ENCODE measurements around the gene EYS.
"Not testable (repeated sequence)": the region's sequence is repeated elsewhere in the genome, so short reads cannot be mapped to it uniquely, and the experiment has no call there.

EYS gene

GRCh38 chr6:64477391-64477790 lies 1229.6 kb downstream of the EYS start:
- TF ChIP-seq CTCF (IDR thresholded peaks at IDR 0.05; ENCODE audit: extremely low read depth, insufficient read depth, missing control alignments): no peak
- in situ Hi-C loops (cut with MboI; ENCODE audit: low pct_unique_long_range_greater_than_20kb, low sequenced_read_pairs, unreplicated experiment): no loop called here
- no peak for DNase-seq (ENCODE audit: low spot score)

GRCh38 chr6:64476935-64477334 lies 1230.1 kb downstream of the EYS start:
- no peak for DNase-seq (ENCODE audit: low spot score)
- TF ChIP-seq CTCF (IDR thresholded peaks at IDR 0.05; ENCODE audit: extremely low read depth, insufficient read depth, missing control alignments): no peak
- in situ Hi-C loops (cut with MboI; ENCODE audit: low pct_unique_long_range_greater_than_20kb, low sequenced_read_pairs, unreplicated experiment): no loop called here

- DNase-seq (ENCODE audit: low spot score); in situ Hi-C loops (cut with MboI; ENCODE audit: low pct_unique_long_range_greater_than_20kb, low sequenced_read_pairs, unreplicated experiment): not testable (repeated sequence)
These were observed 1237.6 kb downstream of the EYS start for GRCh38 chr6:64469405-64469804.

GRCh38 chr6:64467656-64468055 lies 1239.4 kb downstream of the EYS start:
- TF ChIP-seq CTCF (IDR thresholded peaks at IDR 0.05; ENCODE audit: extremely low read depth, insufficient read depth, missing control alignments): no peak
- no peak for DNase-seq (ENCODE audit: low spot score)
- in situ Hi-C loops (cut with MboI; ENCODE audit: low pct_unique_long_range_greater_than_20kb, low sequenced_read_pairs, unreplicated experiment): no loop called here

GRCh38 chr6:64459411-64459944 lies 1247.5 kb downstream of the EYS start:
- DNase-seq (ENCODE audit: low spot score): no peak
- no peak for TF ChIP-seq CTCF (IDR thresholded peaks at IDR 0.05; ENCODE audit: extremely low read depth, insufficient read depth, missing control alignments)
- in situ Hi-C loops (cut with MboI; ENCODE audit: low pct_unique_long_range_greater_than_20kb, low sequenced_read_pairs, unreplicated experiment): no loop called here

- in situ Hi-C loops (cut with MboI; ENCODE audit: low pct_unique_long_range_greater_than_20kb, low sequenced_read_pairs, unreplicated experiment); DNase-seq (ENCODE audit: low spot score): not testable (repeated sequence)
These were observed 1258.9 kb downstream of the EYS start for GRCh38 chr6:64448101-64448500.

- no peak for DNase-seq (ENCODE audit: low spot score)
- in situ Hi-C loops (cut with MboI; ENCODE audit: low pct_unique_long_range_greater_than_20kb, low sequenced_read_pairs, unreplicated experiment): no loop called here
- TF ChIP-seq CTCF (IDR thresholded peaks at IDR 0.05; ENCODE audit: extremely low read depth, insufficient read depth, missing control alignments): no peak
These were observed 1262.0 kb downstream of the EYS start for GRCh38 chr6:64445038-64445437.

- no peak for TF ChIP-seq CTCF (IDR thresholded peaks at IDR 0.05; ENCODE audit: extremely low read depth, insufficient read depth, missing control alignments)
- in situ Hi-C loops (cut with MboI; ENCODE audit: low pct_unique_long_range_greater_than_20kb, low sequenced_read_pairs, unreplicated experiment): no loop called here
- no peak for DNase-seq (ENCODE audit: low spot score)
These were observed 1267.8 kb downstream of the EYS start for GRCh38 chr6:64439274-64439673.
